IMR-90 (cell line): Measurements from ENCODE around the gene NOTO. TPM values are rescaled to one million over a fixed set of nuclear protein-coding genes. Genes with fewer than 3 reads are reported as not detected.

Experiments
- ATAC-seq: fragments of 200-7000 bp; cut with Tn5 transposase; 2 replicates; pipeline ENCODE4 v1.9.1; 2020; ENCODE audit warnings: low read depth, mild to moderate bottlenecking, moderate library complexity
- BruUV-seq: library from RNA; stranded (reverse); fragments of 400-500 nt; replicated peaks from 2 replicates; lab custom pipeline; 2021; lab: Mats Ljungman, UMichigan
- CTCF ChIA-PET: fragments of 300-600 bp; formaldehyde crosslinking; extraction: SDS; loops from one replicate; lab custom pipeline; 2021; ENCODE audit warnings: antibody characterized with exemption; lab: Yijun Ruan, JAX
- POLR2A ChIA-PET: fragments of 300-600 bp; sonication (Branson Sonifier 250); formaldehyde crosslinking; loops from one replicate; lab custom pipeline; 2022; ENCODE audit warnings: antibody characterized with exemption; ENCODE audit not compliant: unreplicated experiment; lab: Charles Lee
- DNase-seq: peaks from one replicate; pipeline ENCODE4 v3.0.0; 2013
- H2AFZ ChIP-seq: replicated peaks from 2 replicates; pipeline ENCODE3; 2013; ENCODE audit warnings: low read length, mild to moderate bottlenecking; ENCODE audit not compliant: poor library complexity
- H2AK5ac ChIP-seq: 2 replicates; pipeline ENCODE4 v1.6.1; 2013; ENCODE audit warnings: low read depth, low read length, inconsistent platforms
- H2AK9ac ChIP-seq: replicated peaks from 2 replicates; pipeline ENCODE3; 2013; ENCODE audit warnings: mild to moderate bottlenecking, low read depth, low read length, moderate library complexity; ENCODE audit not compliant: poor library complexity
- H2BK120ac ChIP-seq: 2 replicates; pipeline ENCODE4 v1.6.1; 2013; ENCODE audit warnings: low read depth, low read length, inconsistent platforms
- H2BK15ac ChIP-seq: 3 replicates; pipeline ENCODE4 v1.6.1; 2013; ENCODE audit warnings: low read depth, low read length, inconsistent platforms
- H2BK20ac ChIP-seq: 2 replicates; pipeline ENCODE4 v1.6.1; 2013; ENCODE audit warnings: low read depth, mild to moderate bottlenecking, inconsistent platforms, low read length, moderate library complexity
- H2BK5ac ChIP-seq: 2 replicates; pipeline ENCODE4 v1.6.1; 2013; ENCODE audit warnings: mild to moderate bottlenecking, low read depth, low read length, inconsistent platforms; ENCODE audit not compliant: poor library complexity, severe bottlenecking
- H3K14ac ChIP-seq: replicated peaks from 2 replicates; pipeline ENCODE4 v1.6.1; 2013; ENCODE audit warnings: low read depth, low read length, inconsistent platforms
- H3K18ac ChIP-seq: 2 replicates; pipeline ENCODE4 v1.6.1; 2013; ENCODE audit warnings: low read depth, low read length, control low read depth
- H3K23ac ChIP-seq: 2 replicates; pipeline ENCODE4 v1.6.1; 2013; ENCODE audit warnings: low read depth, low read length, inconsistent platforms
- H3K27ac ChIP-seq: 2 replicates; pipeline ENCODE4 v1.5.1; 2013; ENCODE audit warnings: mild to moderate bottlenecking, control low read depth, low read length; ENCODE audit not compliant: insufficient read depth
- H3K27me3 ChIP-seq: 2 replicates; pipeline ENCODE4 v1.6.1; 2013; ENCODE audit warnings: low read length; ENCODE audit not compliant: control insufficient read depth, insufficient read depth
- H3K36me3 ChIP-seq: 2 replicates; pipeline ENCODE4 v1.6.1; 2013; ENCODE audit warnings: low read length, mixed read lengths; ENCODE audit not compliant: control insufficient read depth, insufficient read depth
- H3K4ac ChIP-seq: 2 replicates; pipeline ENCODE4 v1.6.1; 2013; ENCODE audit warnings: low read depth, low read length, inconsistent platforms
- H3K4me1 ChIP-seq: 2 replicates; pipeline ENCODE4 v1.6.1; 2013; ENCODE audit warnings: low read length, mixed read lengths; ENCODE audit not compliant: control insufficient read depth, insufficient read depth
- H3K4me2 ChIP-seq: 2 replicates; pipeline ENCODE4 v1.6.1; 2013; ENCODE audit warnings: low read depth, mild to moderate bottlenecking, control low read depth, low read length, moderate library complexity
- H3K4me3 ChIP-seq: 2 replicates; pipeline ENCODE4 v1.5.1; 2013; ENCODE audit warnings: low read depth, mild to moderate bottlenecking, control low read depth, low read length, moderate library complexity; ENCODE audit not compliant: insufficient read depth
- H3K56ac ChIP-seq: 2 replicates; pipeline ENCODE4 v1.6.1; 2013; ENCODE audit warnings: low read length, inconsistent platforms; ENCODE audit not compliant: insufficient read depth; ENCODE audit errors: extremely low read depth
- H3K79me1 ChIP-seq, 2 experiments: 2 replicates each; pipeline ENCODE4 v1.6.1; 2013; ENCODE audit warnings: low read length in 2 of 2, inconsistent platforms in 1 of 2, low read depth in 1 of 2
- H3K9ac ChIP-seq: 2 replicates; pipeline ENCODE4 v1.6.1; 2013; ENCODE audit warnings: low read depth, low read length, control low read depth
- H3K9me1 ChIP-seq: 2 replicates; pipeline ENCODE4 v1.6.1; 2013; ENCODE audit warnings: low read length, inconsistent platforms; ENCODE audit not compliant: insufficient read depth
- H3K9me3 ChIP-seq: 2 replicates; pipeline ENCODE4 v1.6.1; 2013; ENCODE audit warnings: low read length; ENCODE audit not compliant: control insufficient read depth, insufficient read depth
- H4K20me1 ChIP-seq: 2 replicates; pipeline ENCODE4 v1.6.1; 2013; ENCODE audit warnings: low read length, inconsistent platforms; ENCODE audit not compliant: insufficient read depth
- H4K5ac ChIP-seq: 2 replicates; pipeline ENCODE4 v1.6.1; 2013; ENCODE audit warnings: mild to moderate bottlenecking, low read depth, low read length, control low read depth
- H4K8ac ChIP-seq, 2 experiments: 2 replicates each; pipeline ENCODE4 v1.6.1; 2013; ENCODE audit warnings: low read depth in 2 of 2, low read length in 2 of 2, control low read depth in 1 of 2, inconsistent platforms in 1 of 2
- H4K91ac ChIP-seq: 2 replicates; pipeline ENCODE4 v1.6.1; 2013; ENCODE audit warnings: low read depth, low read length, inconsistent platforms; ENCODE audit not compliant: insufficient read depth
- BHLHE40 ChIP-seq: fragments of 150-350 bp; IDR thresholded peaks from 2 replicates; pipeline ENCODE4 v1.6.1; 2016; ENCODE audit warnings: mild to moderate bottlenecking, low read depth, low read length
- CEBPB ChIP-seq: IDR thresholded peaks from 2 replicates; pipeline ENCODE4 v1.6.1; 2012; ENCODE audit warnings: low read depth, low read length, improper control_type of control experiment
- CHD1 ChIP-seq: IDR thresholded peaks from 2 replicates; pipeline ENCODE4 v1.6.1; 2012; ENCODE audit warnings: low read depth, low read length, improper control_type of control experiment
- ELK1 ChIP-seq: fragments of 150-350 bp; IDR thresholded peaks from 2 replicates; pipeline ENCODE4 v1.6.1; 2016; ENCODE audit warnings: low read depth, mild to moderate bottlenecking, low read length, moderate library complexity, borderline replicate concordance
- FOS ChIP-seq: fragments of 150-350 bp; IDR thresholded peaks from 2 replicates; pipeline ENCODE4 v1.6.1; 2016; ENCODE audit warnings: low read depth, low read length
- MAFK ChIP-seq: IDR thresholded peaks from 2 replicates; pipeline ENCODE4 v1.6.1; 2012; ENCODE audit warnings: low read depth, low read length, improper control_type of control experiment
- MAZ ChIP-seq: IDR thresholded peaks from 2 replicates; pipeline ENCODE4 v1.6.1; 2012; ENCODE audit warnings: low read depth, mild to moderate bottlenecking, low read length, improper control_type of control experiment, moderate library complexity, borderline replicate concordance
- NFE2L2 ChIP-seq: fragments of 150-350 bp; IDR thresholded peaks from 2 replicates; pipeline ENCODE4 v1.6.1; 2016; ENCODE audit warnings: low read depth, mild to moderate bottlenecking, low read length
- RCOR1 ChIP-seq: IDR thresholded peaks from 2 replicates; pipeline ENCODE4 v1.6.1; 2012; ENCODE audit warnings: mild to moderate bottlenecking, low read length, improper control_type of control experiment; ENCODE audit not compliant: insufficient replicate concordance
- RFX5 ChIP-seq: IDR thresholded peaks from 2 replicates; pipeline ENCODE4 v1.8.0; 2012; ENCODE audit warnings: low read depth, mild to moderate bottlenecking, low read length, moderate library complexity
- SMC3 ChIP-seq: fragments of 150-350 bp; IDR thresholded peaks from 2 replicates; pipeline ENCODE4 v1.6.1; 2016; ENCODE audit warnings: low read depth, mild to moderate bottlenecking, antibody characterized with exemption, low read length, moderate library complexity
- WGBS, 2 experiments: methylation state at CpG; one replicate each; pipeline versions ENCODE4 v1.1.5 to v1.1.7; 2013; ENCODE audit warnings: missing lambda C conversion rate in 2 of 2; ENCODE audit not compliant: insufficient read length in 1 of 2; ENCODE audit errors: extremely low coverage in 2 of 2; 5-methylcytosine and 5-hydroxymethylcytosine counted together
- dilution Hi-C: fragments of 300-500 bp; cut with HindIII; formaldehyde crosslinking; loops from one replicate; pipeline ENCODE4 v1.14.3; 2018; ENCODE audit warnings: low sequenced_read_pairs; ENCODE audit not compliant: unreplicated experiment
- in situ Hi-C: fragments of 300-500 bp; cut with MboI; formaldehyde crosslinking; loops from 3 replicates; pipeline ENCODE4 v1.14.3; 2019; ENCODE audit warnings: low sequenced_read_pairs, inconsistent platforms, mixed read lengths
- intact Hi-C: fragments of 100-400 bp; cut with micrococcal nuclease; formaldehyde crosslinking; loops from 2 replicates; pipeline ENCODE4 v1.10.0; 2022
- polyA plus RNA-seq, 3 experiments: library from polyadenylated mRNA; depleted of rRNA; stranded (reverse); fragments of >200 nt; gene quantifications; 2 replicates each; pipeline ENCODE4 v1.2.3, GENCODE V29; 2012; ENCODE audit warnings: low replicate concordance in 1 of 3
- total RNA-seq: library from RNA; depleted of rRNA; stranded (reverse); fragments of >200 nt; gene quantifications from 2 replicates; pipeline ENCODE4 v1.2.3, GENCODE V29; 2012

NOTO gene
- total and polyA plus RNA-seq, 2 of the 4 experiments (the other 2 are of a cell fraction): not detected

- Histone ChIP-seq H3K9me1 (peaks cover 4% of the 10 kb centered on the region; the same call in 1 of the 2 replicates), H4K5ac (no peak overlapping the region), H4K8ac (no peak overlapping the region), H3K4me2 (no peak overlapping the region), H3K23ac (no peak overlapping the region), H3K27ac (no peak overlapping the region), H2BK15ac (no peak overlapping the region), H2AK9ac (no peak overlapping the region), H4K91ac (no peak overlapping the region), H2AFZ (no peak overlapping the region), H3K4me1 (0 out of 2 replicates have a peak, but pooled peaks cover 3% of the 10 kb centered on the region), H3K9ac (no peak overlapping the region), H3K27me3 (no peaks in the 10 kb centered on the region), H3K14ac (no peak overlapping the region), H2BK20ac (no peak overlapping the region), H3K4me3 (no peak overlapping the region), H3K56ac (no peak overlapping the region), H3K9me3 (no peaks in the 10 kb centered on the region), H4K20me1 (no peaks in the 10 kb centered on the region), H3K79me1 (peaks cover 5 to 6% of the 10 kb centered on the region in 2 experiments), H3K36me3 (peaks cover 21% of the 10 kb centered on the region), H2BK5ac (no peak overlapping the region), H2AK5ac (no peak overlapping the region), H3K4ac (no peak overlapping the region), H2BK120ac (no peak overlapping the region), H3K18ac (no peak overlapping the region)
- dilution Hi-C loops: no loop called here
- intact Hi-C loops: no loop called here
- TF ChIP-seq FOS (no peak), RFX5 (no peak), MAZ (no peak), CEBPB (no peak), MAFK (no peak), ELK1 (no peak), CHD1 (no peak), NFE2L2 (no peak), RCOR1 (no peak), SMC3 (no peak), BHLHE40 (no peak)
- no TSS peak for BruUV-seq
- DNase-seq: no peak
- POLR2A ChIA-PET: no interaction called here
- in situ Hi-C loops: no loop called here
- CTCF ChIA-PET: no interaction called here
- no peak for ATAC-seq
- WGBS, 2 experiments: 93% methylated on average over 5 of the region's 14 CpGs; no CpG with 5 or more reads in 1 of the 2 experiments
These were observed 26.3 kb downstream of the NOTO start for GRCh38 chr2:73228631-73229030.
